ACC112 (cell line): ENCODE data around the gene ADGRB3.
"Not testable (repeated sequence)": the region's sequence is repeated elsewhere in the genome, so short reads cannot be mapped to it uniquely, and the experiment has no call there.

ENCODE experiments used
- H2AFZ ChIP-seq: fragments of 200-600 bp; sonication (generic); one replicate; pipeline ENCODE4 v1.6.0; 2017; ENCODE audit warnings: antibody characterized with exemption, low read length; ENCODE audit not compliant: unreplicated experiment
- H3K27ac ChIP-seq: fragments of 200-600 bp; sonication (generic); 2 replicates; pipeline ENCODE4 v1.5.1; 2014; ENCODE audit warnings: low read depth, mild to moderate bottlenecking, antibody characterized with exemption, low read length, moderate library complexity
- H3K27me3 ChIP-seq: fragments of 200-600 bp; sonication (generic); 2 replicates; pipeline ENCODE4 v1.6.1; 2014; ENCODE audit warnings: mild to moderate bottlenecking, antibody characterized with exemption, low read length, moderate library complexity, mixed read lengths; ENCODE audit not compliant: insufficient read depth
- H3K36me3 ChIP-seq: fragments of 200-600 bp; sonication (generic); 2 replicates; pipeline ENCODE4 v1.6.1; 2016; ENCODE audit warnings: mild to moderate bottlenecking, antibody characterized with exemption, low read length, moderate library complexity, mixed read lengths; ENCODE audit not compliant: insufficient read depth
- H3K4me1 ChIP-seq: fragments of 200-600 bp; sonication (generic); one replicate; pipeline ENCODE4 v1.6.1; 2016; ENCODE audit warnings: low read length, mixed read lengths; ENCODE audit not compliant: insufficient read depth, unreplicated experiment, control insufficient read depth
- H3K4me3 ChIP-seq: fragments of 200-600 bp; sonication (generic); 2 replicates; pipeline ENCODE4 v1.5.1; 2014; ENCODE audit warnings: mild to moderate bottlenecking, low read depth, low read length
- H3K79me2 ChIP-seq: fragments of 200-600 bp; sonication (generic); one replicate; pipeline ENCODE4 v1.6.0; 2016; ENCODE audit warnings: low read length; ENCODE audit not compliant: control insufficient read depth, unreplicated experiment, insufficient read depth

The ADGRB3 gene

DNA sequence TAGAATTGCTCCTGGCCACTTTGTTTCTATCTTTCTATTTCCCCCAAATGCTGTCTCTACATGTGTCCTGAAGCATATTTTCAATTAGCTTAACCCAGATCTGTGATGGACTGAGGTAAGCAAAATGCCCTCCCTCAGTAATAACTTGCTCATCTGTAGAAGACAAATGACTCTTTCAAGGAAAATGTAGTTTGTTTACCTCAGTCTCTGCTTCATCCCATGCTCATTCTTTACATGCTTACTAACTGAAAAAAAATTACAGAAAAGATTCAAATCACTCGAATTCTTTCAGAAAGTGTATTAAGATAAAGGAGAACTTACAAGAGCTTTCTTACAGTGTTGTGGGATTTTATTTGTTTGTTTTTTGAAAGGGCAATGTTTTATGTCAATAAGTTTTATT, 630.6 kb downstream of the ADGRB3 start:
- no peaks in the 10 kb centered on the region for H3K79me2 ChIP-seq
- no peak overlapping the region for H3K4me3 ChIP-seq
- H3K4me1 ChIP-seq = no peaks in the 10 kb centered on the region
- no peak overlapping the region for H2AFZ ChIP-seq
- no peaks in the 10 kb centered on the region for H3K27me3 ChIP-seq
- no peak overlapping the region for H3K27ac ChIP-seq
- no peaks in the 10 kb centered on the region for H3K36me3 ChIP-seq

DNA sequence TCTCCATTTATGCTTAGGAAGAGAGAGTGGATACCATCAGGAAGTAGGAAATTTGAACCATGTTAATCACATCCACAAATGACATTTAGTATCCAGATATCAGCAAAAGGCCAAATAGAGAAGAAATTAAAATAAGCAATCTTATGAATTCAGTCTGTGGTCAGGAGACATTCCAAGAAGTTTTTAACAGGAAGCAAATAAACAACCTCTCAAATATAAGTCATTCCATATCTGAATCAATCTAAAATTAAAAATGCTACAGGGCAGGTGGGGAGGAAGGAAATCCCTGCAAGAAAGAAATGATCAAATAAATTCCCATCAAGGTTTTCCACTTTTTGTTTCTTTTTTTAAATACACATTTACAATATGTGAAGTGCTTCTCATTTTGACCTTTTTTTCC, 641.1 kb downstream of the ADGRB3 start:
- H3K79me2 ChIP-seq = no peaks in the 10 kb centered on the region
- H3K27ac ChIP-seq = no peak overlapping the region
- no peaks in the 10 kb centered on the region for H3K4me1 ChIP-seq
- H3K27me3 ChIP-seq = no peaks in the 10 kb centered on the region
- no peaks in the 10 kb centered on the region for H3K36me3 ChIP-seq
- no peak overlapping the region for H3K4me3 ChIP-seq
- no peak overlapping the region for H2AFZ ChIP-seq

DNA sequence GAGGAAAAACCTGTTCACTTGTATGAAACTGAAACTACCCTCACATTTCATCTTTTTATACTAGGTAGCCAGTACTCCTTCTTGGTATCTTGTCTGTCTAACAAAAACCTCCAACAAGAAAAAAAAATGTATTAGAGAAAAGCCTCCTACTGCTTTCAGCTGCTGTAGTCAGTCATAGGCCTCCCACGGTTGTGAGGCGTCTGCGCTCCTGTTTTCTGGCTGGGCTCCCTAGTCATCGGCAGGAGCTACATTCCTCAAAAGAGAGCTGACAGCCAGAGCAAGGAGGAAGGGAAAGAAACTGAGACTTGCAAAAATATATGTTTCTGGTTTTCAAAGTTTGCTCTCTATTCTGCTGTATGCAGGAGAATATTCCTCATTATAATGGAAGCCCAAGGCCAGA, 644.7 kb downstream of the ADGRB3 start:
- H2AFZ ChIP-seq = no peak overlapping the region
- H3K36me3 ChIP-seq = no peaks in the 10 kb centered on the region
- no peaks in the 10 kb centered on the region for H3K4me1 ChIP-seq
- no peaks in the 10 kb centered on the region for H3K79me2 ChIP-seq
- H3K4me3 ChIP-seq = no peak overlapping the region
- H3K27ac ChIP-seq = no peak overlapping the region
- no peaks in the 10 kb centered on the region for H3K27me3 ChIP-seq

DNA sequence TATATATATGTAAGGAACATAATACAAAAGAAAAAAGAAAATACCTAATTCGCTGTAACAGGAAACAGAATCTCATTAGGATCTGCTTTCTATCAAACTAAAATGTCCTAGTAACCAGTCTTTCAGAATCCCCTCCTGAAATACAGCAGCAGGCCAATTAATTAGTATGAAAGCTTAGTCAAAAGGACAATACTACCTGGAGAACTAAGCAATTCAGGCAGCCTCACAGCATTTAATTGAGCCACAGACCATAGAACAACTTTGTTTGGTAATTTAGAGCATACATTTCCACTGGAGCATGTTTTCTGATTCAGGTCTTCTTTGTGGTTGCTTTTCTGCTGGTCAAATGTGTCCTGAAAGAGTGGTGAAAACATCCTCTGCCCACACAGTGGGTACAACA, 645.8 kb downstream of the ADGRB3 start:
- H3K79me2 ChIP-seq = no peaks in the 10 kb centered on the region
- no peak overlapping the region for H3K27ac ChIP-seq
- no peaks in the 10 kb centered on the region for H3K27me3 ChIP-seq
- no peak overlapping the region for H2AFZ ChIP-seq
- no peaks in the 10 kb centered on the region for H3K4me1 ChIP-seq
- no peaks in the 10 kb centered on the region for H3K36me3 ChIP-seq
- no peak overlapping the region for H3K4me3 ChIP-seq

DNA sequence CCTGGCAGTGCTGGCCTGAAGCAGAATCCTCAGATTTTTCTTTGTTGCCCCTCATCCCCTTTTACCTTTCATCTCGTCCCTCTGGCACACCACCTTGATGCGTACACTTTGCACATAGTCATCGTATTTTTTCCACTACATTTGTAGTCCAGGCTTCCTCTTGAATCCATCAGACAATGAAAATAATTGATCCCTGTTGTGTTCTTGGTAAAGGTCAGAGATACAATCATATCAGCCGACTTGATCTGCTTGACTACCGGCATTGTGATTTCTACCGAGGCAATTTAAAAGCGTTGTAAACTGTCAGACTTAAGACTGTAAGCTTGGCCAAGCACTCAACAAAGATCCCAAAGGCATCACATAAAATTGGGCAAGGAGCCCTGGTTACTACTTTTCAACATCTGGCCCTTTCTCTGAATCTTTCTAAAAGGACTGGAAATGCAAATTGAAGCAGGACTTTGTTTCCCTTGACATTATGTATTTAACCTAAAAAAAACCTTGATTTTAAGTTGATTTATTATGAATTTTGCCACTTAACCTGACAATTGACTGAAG, 649.2 kb downstream of the ADGRB3 start:
- no peaks in the 10 kb centered on the region for H3K27me3 ChIP-seq
- H3K79me2 ChIP-seq = no peaks in the 10 kb centered on the region
- H3K36me3 ChIP-seq = no peaks in the 10 kb centered on the region
- no peak overlapping the region for H3K4me3 ChIP-seq
- H2AFZ ChIP-seq = no peak overlapping the region
- no peaks in the 10 kb centered on the region for H3K4me1 ChIP-seq
- H3K27ac ChIP-seq = no peak overlapping the region

DNA sequence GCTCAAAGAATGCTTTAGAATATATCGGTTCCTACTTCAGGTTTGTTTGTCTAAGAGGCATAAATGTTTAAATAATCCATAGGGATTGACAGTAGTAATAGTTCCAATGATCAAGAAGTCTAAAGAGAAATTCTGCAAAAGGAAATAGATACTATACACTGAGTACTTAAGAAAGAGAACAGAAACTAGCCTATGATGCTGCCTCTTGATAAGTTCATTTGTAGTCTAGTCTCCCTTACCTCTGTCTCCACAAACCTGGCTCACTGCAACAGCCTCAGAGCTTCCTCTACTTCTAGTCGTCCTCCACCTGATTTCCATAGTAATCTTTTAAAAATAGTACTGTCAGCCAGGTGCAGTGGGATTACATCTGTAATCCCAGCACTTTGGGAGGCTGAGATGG, 650.0 kb downstream of the ADGRB3 start:
- Histone ChIP-seq H3K4me1 (no peaks in the 10 kb centered on the region), H3K27ac (no peak overlapping the region), H3K27me3 (no peaks in the 10 kb centered on the region), H2AFZ (no peak overlapping the region), H3K36me3 (no peaks in the 10 kb centered on the region), H3K4me3 (no peak overlapping the region), H3K79me2 (no peaks in the 10 kb centered on the region)

DNA sequence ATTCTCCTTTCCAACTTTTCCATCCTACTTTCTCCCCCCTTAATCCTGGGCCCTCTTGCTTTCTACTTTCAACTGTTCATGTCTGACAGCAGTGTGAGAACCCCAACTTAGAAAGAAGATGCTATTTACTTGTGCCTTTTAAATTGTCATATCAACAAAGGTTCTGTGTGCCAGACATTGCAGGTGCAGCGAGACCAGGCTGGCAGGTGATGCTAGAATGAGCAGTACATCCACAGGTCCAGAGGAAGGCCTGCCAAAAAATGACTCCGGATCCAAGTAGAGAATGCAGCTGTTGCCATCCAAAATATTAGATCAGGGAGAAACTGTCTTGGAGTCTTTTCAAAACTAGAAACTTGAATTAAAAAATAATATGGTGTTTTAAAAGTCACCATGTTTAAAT, 651.2 kb downstream of the ADGRB3 start:
- Histone ChIP-seq H3K27me3 (no peaks in the 10 kb centered on the region), H2AFZ (no peak overlapping the region), H3K36me3 (no peaks in the 10 kb centered on the region), H3K79me2 (no peaks in the 10 kb centered on the region), H3K27ac (no peak overlapping the region), H3K4me1 (no peaks in the 10 kb centered on the region), H3K4me3 (no peak overlapping the region)

DNA sequence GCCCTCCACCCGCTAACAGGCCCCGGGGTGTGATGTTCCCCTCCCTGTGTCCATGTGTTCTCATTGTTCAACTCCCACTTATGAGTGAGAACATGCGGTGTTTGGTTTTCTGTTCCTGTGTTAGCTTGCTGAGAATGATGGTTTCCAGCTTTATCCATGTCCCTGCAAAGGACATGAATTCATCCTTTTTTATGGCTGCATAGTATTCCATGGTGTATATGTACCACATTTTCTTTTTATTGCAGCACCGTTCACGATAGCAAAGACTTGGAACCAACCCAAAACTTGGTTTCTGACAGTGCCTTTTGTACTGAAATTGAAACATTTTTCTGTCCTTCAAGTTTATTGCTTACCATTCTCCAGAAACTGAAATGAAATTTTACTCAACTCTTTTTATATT, 653.1 kb downstream of the ADGRB3 start:
- H3K4me3 ChIP-seq, H3K27ac ChIP-seq, H3K79me2 ChIP-seq: not testable (repeated sequence)

DNA sequence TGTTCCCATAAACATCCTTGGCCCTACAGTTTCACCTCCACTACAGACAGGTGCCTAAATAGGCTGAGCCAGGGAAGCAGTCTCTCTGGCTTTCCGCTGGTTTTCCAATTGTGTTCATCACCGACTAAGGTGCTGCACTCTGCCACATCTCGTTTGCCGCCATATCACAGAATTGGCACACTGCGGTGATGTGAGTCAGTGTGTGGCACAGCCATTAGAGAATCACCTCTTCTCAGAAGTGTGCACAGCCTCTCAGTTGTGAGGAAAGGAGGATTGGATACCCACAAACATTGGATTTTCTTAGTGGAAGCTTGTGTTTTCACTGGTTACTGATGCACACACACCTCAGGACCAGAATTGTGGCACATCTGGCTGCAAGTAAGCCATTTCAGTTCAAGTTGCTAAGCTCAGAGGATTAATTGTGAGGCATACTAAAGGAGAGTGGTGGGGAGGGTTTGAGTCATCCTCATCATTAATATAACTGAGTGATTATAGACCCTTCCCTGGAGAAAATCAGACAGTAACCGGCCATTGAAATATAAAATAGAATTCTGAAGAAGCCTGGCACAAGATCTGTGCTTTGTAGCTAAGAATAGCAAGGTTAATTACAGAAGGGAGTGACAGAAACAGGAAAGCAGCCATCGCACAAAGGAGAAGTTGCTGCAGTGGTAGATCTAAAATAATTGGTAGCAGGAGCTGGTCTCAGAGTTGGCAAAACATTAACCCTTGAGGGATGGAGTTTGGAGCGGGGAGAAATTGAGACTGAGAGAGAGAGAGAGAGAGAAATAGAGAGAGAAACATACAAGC, 654.8 kb downstream of the ADGRB3 start:
- no peak overlapping the region for H2AFZ ChIP-seq
- no peaks in the 10 kb centered on the region for H3K4me1 ChIP-seq
- no peaks in the 10 kb centered on the region for H3K79me2 ChIP-seq
- no peaks in the 10 kb centered on the region for H3K27me3 ChIP-seq
- no peaks in the 10 kb centered on the region for H3K36me3 ChIP-seq
- H3K27ac ChIP-seq = no peak overlapping the region
- no peak overlapping the region for H3K4me3 ChIP-seq

More for the DNA sequence above, 653.1 kb downstream of the ADGRB3 start:
- not testable (repeated sequence) for H2AFZ ChIP-seq, H3K27me3 ChIP-seq, H3K4me1 ChIP-seq, H3K36me3 ChIP-seq

DNA sequence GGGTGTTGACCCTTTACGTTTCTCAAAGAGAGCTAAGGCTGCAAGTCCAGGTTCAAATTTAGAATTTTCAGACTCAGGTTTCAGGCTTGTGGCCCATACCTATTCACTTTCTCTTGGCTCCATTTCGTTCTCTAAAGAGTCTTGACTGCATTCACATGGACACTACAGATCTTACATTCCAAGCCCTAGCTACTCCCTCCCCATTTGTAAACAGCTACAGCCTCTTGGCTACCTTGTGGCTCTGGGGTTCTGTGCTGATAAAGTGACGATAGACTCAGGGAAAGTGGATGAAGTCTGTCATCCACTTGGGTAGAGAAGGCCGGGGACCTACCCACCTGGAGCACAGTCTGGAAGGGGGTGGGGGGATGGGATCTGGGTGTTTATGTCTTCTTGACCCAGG, 658.4 kb downstream of the ADGRB3 start:
- Histone ChIP-seq H3K4me3 (no peak overlapping the region), H3K36me3 (no peaks in the 10 kb centered on the region), H3K79me2 (no peaks in the 10 kb centered on the region), H3K4me1 (no peaks in the 10 kb centered on the region), H3K27ac (no peak overlapping the region), H3K27me3 (no peaks in the 10 kb centered on the region), H2AFZ (no peak overlapping the region)

DNA sequence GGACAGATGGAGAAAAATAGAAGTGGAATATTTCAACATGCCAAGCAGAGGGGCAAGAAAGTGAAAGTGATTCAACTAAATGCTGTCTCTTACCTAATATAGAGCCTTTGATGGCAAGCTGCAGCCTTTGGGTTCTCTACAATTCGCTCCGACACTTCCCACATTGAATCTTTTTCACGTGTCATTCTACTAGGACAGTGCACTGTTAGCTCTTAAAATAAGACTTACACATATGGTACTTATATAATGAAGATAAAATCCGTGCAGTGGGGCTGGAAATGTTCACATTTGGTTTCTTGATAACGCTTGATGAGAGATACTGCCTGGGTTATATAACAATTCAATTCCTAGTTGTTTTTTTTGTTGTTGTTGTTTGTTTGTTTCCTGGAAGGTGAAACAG, 659.3 kb downstream of the ADGRB3 start:
- Histone ChIP-seq H3K27me3 (no peaks in the 10 kb centered on the region), H3K4me3 (no peak overlapping the region), H3K4me1 (no peaks in the 10 kb centered on the region), H3K36me3 (no peaks in the 10 kb centered on the region), H3K27ac (no peak overlapping the region), H3K79me2 (no peaks in the 10 kb centered on the region), H2AFZ (no peak overlapping the region)
